Activated naive CD4-positive, alpha-beta T cell (primary cell): ENCODE measurements around the gene DAND5.

Experiments
- DNase-seq, 4 experiments: peaks; one replicate each; lab custom pipeline; 2025; lab: John Stamatoyannopoulos, UW

The DAND5 gene

DNA sequence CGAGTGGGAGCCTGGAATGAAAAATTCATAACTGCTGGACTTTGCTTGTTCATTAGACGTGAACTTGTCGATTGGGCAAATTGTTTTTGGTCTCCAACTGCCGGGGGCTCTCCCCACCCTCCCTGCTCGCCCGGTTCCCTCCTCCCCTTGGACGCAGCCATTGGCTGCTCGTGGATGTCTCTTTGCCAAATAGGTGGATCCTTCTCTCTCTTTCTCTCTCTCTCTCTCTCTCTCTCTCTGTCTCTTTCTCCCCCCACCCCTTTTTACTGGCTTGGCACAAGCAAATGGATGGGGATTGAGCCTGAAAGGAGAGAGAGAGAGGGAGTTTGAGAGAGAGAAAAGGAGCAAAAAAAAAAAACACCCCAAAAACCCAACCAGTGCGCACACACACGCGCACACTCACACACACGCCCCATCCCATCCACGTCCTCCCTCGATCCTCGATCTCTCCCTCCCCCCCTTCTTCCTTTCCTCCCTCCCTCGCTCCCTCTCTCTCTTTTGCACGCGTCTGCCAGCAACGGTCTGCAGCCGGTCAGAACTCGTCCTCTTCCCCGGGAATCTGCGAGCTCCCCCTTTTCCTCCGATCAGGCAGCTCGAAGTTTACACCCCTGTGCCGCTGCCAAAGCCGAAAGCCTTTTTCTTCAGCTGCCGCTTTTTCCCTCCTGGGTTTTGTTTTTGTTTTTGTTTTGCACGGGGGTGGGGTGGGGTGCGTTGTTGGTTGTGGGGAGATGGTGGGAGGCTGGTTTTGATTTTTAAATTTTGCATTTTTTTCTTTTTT is 53.7 kb downstream of the DAND5 start:
- no peak for DNase-seq

DNA sequence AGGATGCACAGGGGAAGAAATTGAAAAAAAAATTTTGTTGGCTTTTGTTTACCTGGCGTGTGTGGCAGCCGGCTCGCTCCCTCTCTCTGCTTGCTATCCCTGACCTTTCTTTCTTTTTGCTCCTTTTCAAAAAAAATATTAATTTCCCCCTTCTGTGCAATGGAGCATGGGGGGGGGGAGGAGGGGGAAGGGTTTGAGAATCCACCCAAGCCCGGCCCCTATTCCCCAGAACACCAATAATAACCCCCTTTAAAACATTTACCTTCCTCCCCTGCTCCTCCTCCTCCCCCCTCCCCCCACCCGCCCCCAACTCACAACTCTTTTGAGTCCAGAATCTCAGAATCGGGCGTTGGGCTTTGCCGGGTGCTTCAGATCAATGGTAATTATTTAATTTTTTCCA is 54.3 kb downstream of the DAND5 start:
- DNase-seq, result no peak
